GM12891 (cell line): ENCODE measurements around the gene ABHD2.
"Not testable (repeated sequence)": the region's sequence is repeated elsewhere in the genome, so short reads cannot be mapped to it uniquely, and the experiment has no call there.

ENCODE experiments used
- POLR2A ChIP-seq: IDR thresholded peaks from 2 replicates; pipeline ENCODE4 v1.6.1; 2011; ENCODE audit warnings: low read depth, low read length, control low read depth
- POU2F2 ChIP-seq: IDR thresholded peaks from 2 replicates; pipeline ENCODE4 v1.6.1; 2011; ENCODE audit warnings: low read depth, mild to moderate bottlenecking, control low read depth, low read length, moderate library complexity
- SPI1 ChIP-seq: IDR thresholded peaks from 2 replicates; pipeline ENCODE4 v1.6.1; 2011; ENCODE audit warnings: low read depth, low read length, control low read depth

GRCh38 chr15:89085933-89086332, 2.3 kb upstream of the ABHD2 start:
- TF ChIP-seq POLR2A, SPI1, POU2F2: not testable (repeated sequence)
